Naive B cell (primary cell): ENCODE measurements around the gene CKMT2. TPM values are rescaled to one million over a fixed set of nuclear protein-coding genes. Genes with fewer than 3 reads are reported as not detected.

Source experiments
- ATAC-seq, 2 donors: fragments of 150-1000 bp; cut with Tn5 transposase; 2 replicates each; pipeline ENCODE4 v1.10.0; 2021; ENCODE audit warnings: low read depth in 2 of 2, mild to moderate bottlenecking in 2 of 2, moderate library complexity in 2 of 2
- DNase-seq: peaks from one replicate; pipeline ENCODE4 v3.0.0; 2022
- H3K27ac Mint-ChIP-seq, 6 donors: one replicate each; pipeline ENCODE4 v1.8.0; 2020 to 2022; ENCODE audit warnings: mild to moderate bottlenecking in 6 of 6, mixed read lengths in 6 of 6, moderate library complexity in 5 of 6, inconsistent platforms in 2 of 6
- H3K27me3 Mint-ChIP-seq, 3 donors: one replicate each; pipeline ENCODE4 v1.8.0; 2021 to 2022; ENCODE audit warnings: mixed read lengths in 3 of 3, mild to moderate bottlenecking in 1 of 3
- H3K36me3 Mint-ChIP-seq, 2 donors: one replicate each; pipeline ENCODE4 v1.8.0; 2020 to 2022; ENCODE audit warnings: mixed read lengths in 2 of 2, inconsistent platforms in 1 of 2, mild to moderate bottlenecking in 1 of 2
- H3K4me1 Mint-ChIP-seq, 3 donors: one replicate each; pipeline ENCODE4 v1.8.0; 2020 to 2022; ENCODE audit warnings: mixed read lengths in 3 of 3, inconsistent platforms in 1 of 3, mild to moderate bottlenecking in 1 of 3, moderate library complexity in 1 of 3
- H3K4me3 Mint-ChIP-seq, 8 donors: one replicate each; pipeline ENCODE4 v1.8.0; 2020 to 2022; ENCODE audit warnings: mild to moderate bottlenecking in 8 of 8, mixed read lengths in 8 of 8, moderate library complexity in 8 of 8, inconsistent platforms in 2 of 8
- H3K9me3 Mint-ChIP-seq, 7 donors: one replicate each; pipeline ENCODE4 v1.8.0; 2020 to 2022; ENCODE audit warnings: mixed read lengths in 7 of 7, mild to moderate bottlenecking in 5 of 7, inconsistent platforms in 2 of 7, moderate library complexity in 1 of 7
- polyA plus RNA-seq, 6 donors: library from polyadenylated mRNA; unstranded; fragments of 300-500 nt; fragmentation: Illumina TruSeq; gene quantifications; one replicate each; pipeline ENCODE4 v1.2.3, GENCODE V29; 2021; ENCODE audit warnings: low read depth in 6 of 6

The CKMT2 gene
- polyA plus RNA-seq, 6 donors from 2014 or later, result not detected

GRCh38 chr5:81308836-81309235 lies 75.7 kb downstream of the CKMT2 start:
- H3K4me1 Mint-ChIP-seq, result peaks cover 0 to 6% (median 3%) of the 10 kb centered on the region in 3 donors
- ATAC-seq (no peak), DNase-seq (no peak)
- no peak overlapping the region for H3K27ac Mint-ChIP-seq
- H3K27me3 Mint-ChIP-seq, result no peaks in the 10 kb centered on the region
- peaks cover 8 to 22% of the 10 kb centered on the region in 2 donors for H3K36me3 Mint-ChIP-seq
- H3K9me3 Mint-ChIP-seq, result no peaks in the 10 kb centered on the region
- H3K4me3 Mint-ChIP-seq, result no peak overlapping the region

DNA sequence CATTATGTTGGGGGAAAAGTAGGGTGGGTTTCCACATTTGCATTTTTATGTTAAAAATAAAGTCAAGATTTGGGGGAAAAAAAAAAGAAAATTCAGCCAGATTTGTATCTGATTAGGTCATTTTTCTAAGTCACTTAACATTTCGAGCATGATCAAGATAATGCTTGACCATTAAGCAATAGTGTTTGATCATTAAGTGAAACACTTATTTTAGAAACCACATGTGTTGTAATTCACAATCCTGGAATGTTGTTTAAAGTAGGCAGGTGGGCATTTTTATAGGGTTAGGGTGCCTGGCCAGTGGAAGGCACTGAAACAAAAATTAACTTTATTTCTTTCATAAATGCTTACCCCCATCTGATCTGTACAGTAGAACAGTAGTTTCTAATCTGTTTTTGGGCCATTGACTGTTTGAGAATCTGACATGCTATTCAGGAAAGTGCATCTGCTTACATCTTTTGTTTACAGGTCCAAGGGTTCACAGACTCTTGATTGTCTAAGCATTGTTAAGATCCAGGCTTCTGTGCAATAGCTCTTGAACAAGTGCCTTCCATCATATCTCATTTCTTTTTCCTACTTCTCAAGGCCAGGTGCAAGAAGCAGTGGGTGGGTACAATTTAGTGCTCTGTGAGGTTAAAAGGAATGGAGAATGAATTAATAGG lies 77.4 kb downstream of the CKMT2 start:
- DNase-seq (no peak), ATAC-seq (no peak)
- no peaks in the 10 kb centered on the region for H3K9me3 Mint-ChIP-seq
- H3K4me3 Mint-ChIP-seq, result no peak overlapping the region
- H3K36me3 Mint-ChIP-seq, result peaks cover 7 to 28% of the 10 kb centered on the region in 2 donors
- H3K27me3 Mint-ChIP-seq, result no peaks in the 10 kb centered on the region
- H3K4me1 Mint-ChIP-seq, result no peaks in the 10 kb centered on the region
- H3K27ac Mint-ChIP-seq, result no peak overlapping the region

- Mint-ChIP-seq H3K4me1 (no peaks in the 10 kb centered on the region), H3K27me3 (no peaks in the 10 kb centered on the region), H3K27ac (no peak overlapping the region), H3K36me3 (peaks cover 7 to 28% of the 10 kb centered on the region in 2 donors), H3K4me3 (no peak overlapping the region), H3K9me3 (no peaks in the 10 kb centered on the region)
- no peak for DNase-seq
- ATAC-seq, result no peak
These were observed 80.2 kb downstream of the CKMT2 start for GRCh38 chr5:81313278-81313677.

DNA sequence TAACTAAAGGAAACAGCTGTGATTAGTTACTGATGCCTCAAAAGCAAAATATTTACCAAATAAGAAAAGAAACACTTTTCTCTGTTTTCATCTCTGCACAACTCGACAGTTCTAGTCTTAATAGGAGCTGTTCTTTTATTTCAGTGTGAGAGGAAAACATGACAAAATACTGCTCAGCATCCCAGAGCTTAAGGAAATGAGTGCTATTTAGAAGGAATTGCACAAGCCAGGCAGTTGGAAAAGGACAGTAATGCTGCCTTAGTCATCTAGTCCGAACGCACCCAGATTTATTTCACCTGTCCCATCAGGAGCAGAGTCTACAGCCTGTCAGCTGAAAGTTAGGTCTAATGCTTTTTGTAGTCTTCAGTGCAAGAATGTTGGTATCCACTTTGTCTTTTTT lies 80.6 kb downstream of the CKMT2 start:
- DNase-seq, result no peak
- Mint-ChIP-seq H3K27ac (no peak overlapping the region), H3K4me3 (no peak overlapping the region), H3K36me3 (peaks cover 7 to 28% of the 10 kb centered on the region in 2 donors), H3K27me3 (no peaks in the 10 kb centered on the region), H3K9me3 (no peaks in the 10 kb centered on the region), H3K4me1 (no peaks in the 10 kb centered on the region)
- no peak for ATAC-seq

- Mint-ChIP-seq H3K27ac (no peak overlapping the region), H3K4me3 (no peak overlapping the region), H3K27me3 (no peaks in the 10 kb centered on the region), H3K4me1 (no peaks in the 10 kb centered on the region), H3K36me3 (peaks cover 7 to 22% of the 10 kb centered on the region in 2 donors), H3K9me3 (no peaks in the 10 kb centered on the region)
- DNase-seq (no peak), ATAC-seq (no peak)
These were observed 81.5 kb downstream of the CKMT2 start for GRCh38 chr5:81314581-81314980.

DNA sequence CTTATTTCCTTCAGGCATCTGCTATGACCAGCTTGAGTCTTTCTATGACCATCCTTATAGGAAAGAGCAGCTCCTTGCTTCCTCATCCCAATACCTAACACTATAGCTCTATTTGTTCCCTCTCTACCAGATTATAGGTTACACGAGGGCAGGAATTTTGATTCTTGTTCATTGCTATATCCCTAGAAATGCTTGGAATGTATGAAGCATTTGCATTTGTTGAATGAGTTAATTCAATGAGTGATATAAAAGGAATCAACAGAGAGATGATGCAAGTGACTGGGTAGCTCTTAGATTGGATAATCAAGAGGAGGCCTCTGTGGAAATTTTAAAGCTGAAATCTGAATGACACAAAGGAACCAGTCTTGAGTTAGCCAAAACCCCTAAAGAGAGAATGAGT lies 82.2 kb downstream of the CKMT2 start:
- Mint-ChIP-seq H3K4me3 (no peak overlapping the region), H3K27me3 (no peaks in the 10 kb centered on the region), H3K4me1 (no peaks in the 10 kb centered on the region), H3K27ac (no peak overlapping the region), H3K36me3 (peaks cover 7 to 22% of the 10 kb centered on the region in 2 donors), H3K9me3 (no peaks in the 10 kb centered on the region)
- ATAC-seq (no peak), DNase-seq (no peak)

DNA sequence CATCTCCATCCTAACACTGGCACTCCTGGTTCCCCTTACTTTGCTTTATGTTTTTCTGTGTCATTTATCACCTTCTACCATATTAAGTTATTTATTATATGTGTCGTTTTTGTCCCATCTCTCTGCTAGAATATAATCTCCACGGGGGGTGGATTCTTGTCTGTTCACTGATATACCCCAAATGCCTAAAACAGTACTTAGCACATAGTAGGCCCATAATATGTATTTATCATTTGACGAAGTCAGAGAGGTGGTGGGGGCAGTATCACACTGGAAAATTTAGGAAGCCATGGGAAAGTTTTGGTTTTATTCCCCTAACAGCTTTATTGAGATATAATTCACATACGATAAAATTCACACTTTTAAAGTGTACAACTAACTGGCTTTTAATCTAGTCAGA lies 82.7 kb downstream of the CKMT2 start:
- no peak for DNase-seq
- Mint-ChIP-seq H3K36me3 (peaks cover 7 to 22% of the 10 kb centered on the region in 2 donors), H3K9me3 (no peaks in the 10 kb centered on the region), H3K4me3 (no peak overlapping the region), H3K4me1 (no peaks in the 10 kb centered on the region), H3K27ac (peak overlapping the region in 1 of 6 donors; percentile 33), H3K27me3 (no peaks in the 10 kb centered on the region)
- ATAC-seq, result no peak

Other genes starting within 250 kb of the CKMT2 start
- 10 to 100 TPM; 12.1 to 34.3 (median 17.5) TPM for gene ZCCHC9, start 68.3 kb downstream of the CKMT2 start, polyA plus RNA-seq
- gene ACOT12, start 160.8 kb downstream of the CKMT2 start, polyA plus RNA-seq, result not detected